Astrocyte of the hippocampus (primary cell): ENCODE data around the gene MTHFD2.
"Not testable (repeated sequence)": the region's sequence is repeated elsewhere in the genome, so short reads cannot be mapped to it uniquely, and the experiment has no call there.

Experiments
- DNase-seq: peaks from one replicate; pipeline ENCODE4 v3.0.0; 2011; ENCODE audit warnings: low read depth, low spot score

Gene MTHFD2

DNA sequence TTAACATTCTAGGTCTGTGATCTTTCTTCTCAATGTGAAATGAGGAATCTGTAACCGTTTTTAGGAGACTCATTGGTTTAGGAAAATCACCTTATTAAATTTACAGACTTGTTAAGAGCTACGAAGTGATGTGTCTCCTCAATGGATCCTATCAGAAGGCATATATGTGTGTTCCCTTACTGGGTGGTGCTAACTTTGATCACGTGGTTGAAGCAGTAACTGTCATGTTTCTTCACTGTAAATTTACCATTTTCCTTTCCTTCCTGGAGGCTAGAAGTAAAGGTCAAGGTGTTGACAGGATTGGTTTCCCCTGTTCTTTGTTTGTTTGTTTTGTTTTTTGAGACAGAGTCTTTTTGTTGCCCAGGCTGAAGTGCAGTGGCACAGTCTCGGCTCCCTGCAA lies 1.4 kb upstream of the MTHFD2 start:
- DNase-seq = no peak

- DNase-seq = no peak
Observed at GRCh38 chr2:74198023-74198460, 373 bp upstream of the MTHFD2 start.

- DNase-seq = no peak
Observed at GRCh38 chr2:74199275-74199701, 873 bp downstream of the MTHFD2 start.

DNA sequence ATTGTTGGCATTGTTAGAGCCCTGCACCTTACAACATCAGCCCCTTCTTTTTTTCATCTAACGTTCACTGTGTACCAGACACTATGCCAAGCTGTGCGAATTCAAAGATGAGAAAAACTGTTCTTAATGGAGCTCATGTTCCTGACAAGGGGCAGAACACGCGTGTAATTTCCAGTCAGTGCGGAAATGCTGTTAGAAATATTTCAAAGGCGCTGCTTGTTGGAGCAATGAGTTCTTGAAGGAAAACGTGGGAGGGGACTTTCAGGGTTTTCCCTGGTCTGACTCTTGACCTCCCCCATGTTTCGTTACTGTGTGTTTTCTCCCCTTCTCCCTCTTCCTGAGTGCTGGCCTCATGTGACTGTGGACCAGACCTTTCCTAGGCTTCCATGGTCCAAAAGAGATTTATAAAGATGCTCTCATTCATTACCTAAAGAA lies 1.5 kb downstream of the MTHFD2 start:
- DNase-seq = peak; percentile 18

GRCh38 chr2:74201196-74201595 lies 2.8 kb downstream of the MTHFD2 start:
- DNase-seq = no peak

- peak; percentile 19 for DNase-seq
Observed at GRCh38 chr2:74201596-74201995, 3.2 kb downstream of the MTHFD2 start.

GRCh38 chr2:74204436-74204835 lies 6.0 kb downstream of the MTHFD2 start:
- DNase-seq = no peak

DNA sequence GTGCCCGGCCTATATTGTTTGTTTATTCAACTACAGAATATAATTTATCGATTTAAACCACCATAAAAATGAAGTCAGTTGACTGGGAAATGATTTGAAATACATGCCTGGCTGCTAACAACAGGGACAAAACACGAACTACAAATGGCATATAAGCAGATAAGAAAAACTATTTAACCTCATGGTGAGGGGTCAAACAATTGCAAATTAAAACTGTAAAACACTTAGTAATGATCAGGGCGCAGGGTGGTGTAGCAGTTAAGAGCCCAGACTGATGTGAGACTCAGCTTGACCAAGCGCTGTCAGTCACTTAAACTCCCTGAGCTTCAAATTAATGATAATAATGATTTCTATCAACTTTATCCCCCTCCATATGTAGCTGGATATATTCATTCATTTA lies 6.7 kb downstream of the MTHFD2 start:
- no peak for DNase-seq

GRCh38 chr2:74205596-74205995 lies 7.2 kb downstream of the MTHFD2 start:
- no peak for DNase-seq

DNA sequence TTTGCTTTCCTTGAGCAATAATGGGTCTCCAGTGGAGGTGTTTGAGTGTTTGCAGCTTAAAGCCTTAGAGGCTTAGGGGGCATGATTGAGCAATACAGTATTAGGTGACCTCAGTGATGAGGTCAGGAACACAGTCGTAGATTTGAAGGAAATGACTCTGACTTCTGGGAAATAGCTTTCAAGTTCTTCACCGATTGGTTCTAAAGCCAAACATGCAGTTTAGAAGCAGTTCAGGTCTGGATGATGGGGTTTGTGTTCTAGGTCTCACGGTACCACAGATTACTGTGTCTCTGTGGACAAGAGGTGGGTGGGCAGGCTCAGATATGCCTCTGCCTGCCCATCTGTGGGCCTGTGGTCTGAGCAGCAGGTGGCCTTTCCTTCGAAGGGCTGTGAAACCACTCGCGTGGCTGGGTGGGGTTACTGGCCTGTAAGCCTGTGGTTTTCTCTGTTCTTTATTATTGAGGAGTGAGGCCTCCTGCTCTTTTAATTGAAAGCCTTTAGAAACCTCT lies 7.8 kb downstream of the MTHFD2 start:
- DNase-seq = peak; percentile 42

GRCh38 chr2:74212702-74213410 lies 14.4 kb downstream of the MTHFD2 start:
- no peak for DNase-seq

DNA sequence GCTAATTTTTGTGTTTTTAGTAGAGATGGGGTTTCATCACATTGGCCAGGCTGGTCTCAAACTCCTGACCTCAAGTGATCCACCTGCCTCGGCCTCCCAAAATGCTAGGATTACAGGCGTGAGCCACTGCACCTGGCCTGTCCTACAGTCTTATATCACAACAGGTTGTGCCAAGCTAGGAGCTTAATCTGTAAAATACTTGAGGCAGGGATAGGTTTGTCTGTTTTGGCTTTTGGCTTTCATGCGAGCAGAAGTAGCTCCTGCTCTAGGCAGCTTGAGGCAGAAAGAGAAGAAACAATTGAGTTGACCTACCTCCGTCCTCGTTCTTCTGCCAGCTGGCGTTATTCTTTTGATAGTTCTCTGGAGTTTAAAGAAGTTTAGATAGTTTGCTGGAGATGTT lies 17.4 kb downstream of the MTHFD2 start:
- DNase-seq = not testable (repeated sequence)

DNA sequence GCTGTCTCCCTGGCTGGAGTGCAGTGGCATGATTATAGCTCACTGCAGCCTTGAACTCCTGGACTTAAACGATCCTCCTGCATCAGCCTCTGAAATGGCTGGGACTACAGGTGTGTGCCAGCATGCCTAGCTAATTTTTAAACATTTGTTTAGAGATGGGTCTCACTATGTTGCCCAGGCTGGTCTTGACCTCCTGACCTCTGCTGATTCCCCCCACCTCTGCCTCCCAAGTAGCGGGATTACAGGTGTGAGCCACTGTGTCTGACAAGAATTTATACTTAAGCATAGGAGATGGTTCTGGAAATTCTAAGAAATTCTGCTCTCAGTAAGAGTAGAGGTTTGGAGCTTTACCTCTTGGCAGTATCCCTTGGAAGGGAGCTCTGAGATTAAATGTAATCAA lies 18.2 kb downstream of the MTHFD2 start:
- no peak for DNase-seq

DNA sequence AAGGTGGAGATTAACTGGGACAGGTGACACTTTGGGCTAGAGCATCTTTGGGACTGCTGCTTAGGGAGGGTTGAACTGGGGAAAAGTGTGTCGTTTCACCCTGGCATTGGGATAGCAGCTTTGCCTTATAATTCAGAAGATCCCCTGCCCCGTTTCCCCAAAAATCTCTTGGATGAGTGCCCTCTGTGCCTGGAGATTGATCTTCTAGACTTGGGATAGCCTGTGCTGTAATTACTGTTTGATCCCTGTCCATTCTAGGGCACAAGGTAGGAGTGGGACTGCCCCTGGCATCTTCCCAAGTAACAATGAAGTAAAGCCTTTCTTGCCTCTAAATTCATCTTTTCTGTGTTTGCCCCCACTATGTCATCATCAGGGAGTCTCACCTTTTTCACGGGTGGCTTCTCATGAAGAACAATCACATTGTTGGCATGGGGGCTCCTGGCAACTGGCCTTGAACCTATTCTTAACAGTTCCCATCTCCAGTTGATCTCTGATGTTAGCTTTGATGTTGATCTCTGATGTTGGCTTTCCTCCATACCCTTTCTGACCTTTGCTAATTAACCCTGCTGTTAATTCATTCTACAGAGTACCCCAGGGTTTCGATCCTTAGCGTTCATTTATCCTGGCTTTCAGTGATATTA lies 21.6 kb downstream of the MTHFD2 start:
- no peak for DNase-seq

- DNase-seq = no peak
Observed at GRCh38 chr2:74221091-74221490, 22.7 kb downstream of the MTHFD2 start.

DNA sequence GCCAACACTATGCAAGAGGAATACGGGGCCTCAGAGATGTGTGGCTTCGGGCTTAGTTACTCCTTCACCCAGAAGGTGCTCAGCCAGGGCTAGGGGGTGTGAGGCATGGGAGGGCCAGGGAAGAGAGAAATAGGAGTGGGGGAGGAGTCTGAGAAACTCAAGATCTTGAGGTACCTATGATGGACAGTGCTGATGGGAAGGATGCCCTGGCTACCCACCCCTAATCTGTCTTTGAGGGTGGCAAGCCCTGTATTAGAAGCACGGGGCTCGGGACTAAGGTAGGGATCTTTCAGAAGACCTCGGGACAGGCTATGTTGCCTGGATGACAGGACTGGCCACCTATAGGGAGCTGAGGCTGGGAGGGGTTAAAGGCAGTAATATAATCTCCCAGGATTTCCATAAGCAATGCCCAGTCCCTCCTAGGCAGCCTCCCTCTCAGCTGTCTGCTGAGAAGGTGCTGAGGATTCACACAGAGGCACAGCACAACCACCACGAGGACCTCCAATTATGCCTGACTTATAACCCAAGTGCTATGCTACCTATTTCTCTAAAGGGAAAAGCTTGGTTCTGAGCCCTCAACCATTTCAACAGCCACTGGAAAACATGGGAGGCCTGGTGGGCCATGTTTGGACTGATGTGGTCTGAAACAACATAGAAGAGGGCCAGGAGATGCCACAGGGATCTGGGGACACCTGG lies 23.3 kb downstream of the MTHFD2 start:
- DNase-seq = no peak

DNA sequence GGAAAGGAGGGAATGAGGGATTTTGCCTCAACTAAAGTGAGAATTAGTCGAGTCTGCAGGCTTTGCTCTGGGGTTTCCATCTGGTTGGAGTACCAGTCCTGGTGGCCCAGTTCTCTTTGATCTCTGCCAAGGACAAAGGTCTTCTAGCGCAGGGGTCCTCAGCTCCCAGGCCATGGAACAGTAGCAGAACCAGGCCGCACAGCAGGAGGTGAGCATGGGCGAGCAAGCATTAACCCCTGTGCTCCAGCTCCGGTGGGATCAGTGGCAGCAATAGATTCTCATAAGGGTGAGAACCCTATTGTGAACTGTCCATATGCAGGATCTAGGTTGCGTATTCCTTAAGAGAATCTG lies 23.9 kb downstream of the MTHFD2 start:
- DNase-seq = no peak

- DNase-seq = no peak
Observed at GRCh38 chr2:74223941-74224770, 25.7 kb downstream of the MTHFD2 start.

DNA sequence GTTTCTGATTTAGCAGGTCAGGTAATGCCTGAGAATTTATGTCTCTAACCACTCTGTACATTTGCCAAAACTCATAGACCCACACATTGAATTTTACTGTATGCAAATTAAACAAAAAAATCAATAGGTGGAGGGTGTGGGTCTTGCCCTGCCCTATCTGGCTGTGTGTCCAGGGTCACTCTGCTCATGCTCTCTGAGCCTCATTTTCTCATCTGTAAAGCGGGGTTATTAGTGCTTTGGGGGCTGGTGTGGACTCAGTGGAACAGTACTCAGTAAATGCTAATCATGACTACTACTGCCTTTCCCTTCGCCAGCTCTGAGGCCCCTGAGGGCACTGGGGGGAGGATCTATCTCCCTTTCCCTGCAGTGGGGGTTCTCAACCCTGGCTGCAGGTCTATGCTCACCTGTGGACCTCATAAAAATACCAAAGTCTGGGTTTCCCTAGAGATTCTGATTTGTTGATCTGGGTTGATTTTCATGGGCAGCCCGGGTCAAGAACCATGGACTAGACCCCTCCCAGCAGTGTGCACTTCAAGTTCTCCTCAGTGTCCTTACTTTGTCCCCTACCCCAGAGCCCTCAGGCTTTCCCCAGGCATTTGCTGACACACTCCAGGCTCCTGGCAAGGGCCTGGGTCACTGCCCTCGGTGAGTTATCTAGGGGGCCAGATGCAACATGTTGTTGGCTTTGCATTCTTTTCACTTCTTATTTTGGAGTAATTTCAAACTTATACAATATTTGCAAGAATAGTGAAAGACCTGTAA lies 27.5 kb downstream of the MTHFD2 start:
- no peak for DNase-seq

DNA sequence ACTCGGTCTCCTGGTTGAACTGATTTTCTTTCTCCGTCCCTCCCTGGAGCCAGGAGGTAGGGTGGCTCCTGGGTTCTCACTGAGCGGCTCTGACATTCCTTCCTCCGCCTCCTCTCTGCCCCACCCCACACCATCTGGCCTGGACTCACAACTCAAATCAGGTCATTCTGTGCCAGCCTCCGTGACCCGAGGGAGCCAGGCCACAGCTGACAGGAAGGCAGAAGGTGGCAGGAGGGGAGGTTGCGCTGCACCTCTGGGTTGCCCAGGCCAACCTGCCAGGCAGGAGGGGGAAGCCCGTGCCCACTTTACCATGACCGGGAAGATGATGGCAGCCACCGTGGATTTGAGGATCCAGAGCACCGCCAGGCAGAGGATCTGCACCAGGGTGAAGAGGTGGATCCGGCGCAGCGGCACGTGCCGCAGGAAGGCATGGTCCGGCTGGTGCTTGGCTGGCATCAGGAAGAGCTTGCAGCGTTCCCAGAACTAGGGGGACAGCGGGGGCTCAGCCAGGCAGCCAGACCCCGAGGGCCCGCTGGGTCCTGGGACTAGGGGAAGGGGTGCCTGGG lies 28.3 kb downstream of the MTHFD2 start:
- DNase-seq = no peak

- DNase-seq = no peak
Observed at GRCh38 chr2:74227646-74228045, 29.2 kb downstream of the MTHFD2 start.
